Measurements from ENCODE around the gene SSTR4.
A peak's percentile ranks its signal among the peaks of the same experiment; 100 is the strongest.

The SSTR4 gene

GRCh38 chr20:23072892-23073586 lies 37.9 kb downstream of the SSTR4 start:
- no peak for TF ChIP-seq CTCF (IDR thresholded peaks at IDR 0.05; ENCODE audit: borderline replicate concordance, insufficient read depth, low read depth, low read length)
- no peak overlapping the region for H3K4me3 ChIP-seq (ENCODE audit: low read depth, low read length)

GRCh38 chr20:23074052-23074451 lies 38.9 kb downstream of the SSTR4 start:
- H3K4me3 ChIP-seq (ENCODE audit: low read depth, low read length): no peak overlapping the region
- TF ChIP-seq CTCF (IDR thresholded peaks at IDR 0.05; ENCODE audit: borderline replicate concordance, insufficient read depth, low read depth, low read length): no peak

GRCh38 chr20:23077277-23077676 lies 42.2 kb downstream of the SSTR4 start:
- TF ChIP-seq CTCF (IDR thresholded peaks at IDR 0.05; ENCODE audit: borderline replicate concordance, insufficient read depth, low read depth, low read length): no peak
- no peak overlapping the region for H3K4me3 ChIP-seq (ENCODE audit: low read depth, low read length)

- H3K4me3 ChIP-seq (ENCODE audit: low read depth, low read length): no peak overlapping the region
- no peak for TF ChIP-seq CTCF (IDR thresholded peaks at IDR 0.05; ENCODE audit: borderline replicate concordance, insufficient read depth, low read depth, low read length)
Observed at GRCh38 chr20:23078351-23079015, 43.4 kb downstream of the SSTR4 start.

- H3K4me3 ChIP-seq (ENCODE audit: low read depth, low read length): no peak overlapping the region
- TF ChIP-seq CTCF (IDR thresholded peaks at IDR 0.05; ENCODE audit: borderline replicate concordance, insufficient read depth, low read depth, low read length): peak; percentile 57
Observed at GRCh38 chr20:23079016-23079351, 43.9 kb downstream of the SSTR4 start.

GRCh38 chr20:23079926-23080325 lies 44.8 kb downstream of the SSTR4 start:
- no peak for TF ChIP-seq CTCF (IDR thresholded peaks at IDR 0.05; ENCODE audit: borderline replicate concordance, insufficient read depth, low read depth, low read length)

GRCh38 chr20:23080521-23080920 lies 45.4 kb downstream of the SSTR4 start:
- TF ChIP-seq CTCF (IDR thresholded peaks at IDR 0.05; ENCODE audit: borderline replicate concordance, insufficient read depth, low read depth, low read length): no peak
- H3K4me3 ChIP-seq (ENCODE audit: low read depth, low read length): no peak overlapping the region

More at GRCh38 chr20:23079926-23080325, 44.8 kb downstream of the SSTR4 start:
- no peak overlapping the region for H3K4me3 ChIP-seq (ENCODE audit: low read depth, low read length)

Measured in GM12875 (cell line).